HG02973 (cell line): Measurements from ENCODE around the gene HOATZ.

Experiments used
- ATAC-seq: cut with Tn5 transposase; IDR thresholded peaks from one replicate; pipeline ENCODE4 v1.9.1; 2021; ENCODE audit warnings: moderate library complexity; ENCODE audit not compliant: unreplicated experiment

HOATZ gene

GRCh38 chr11:111514216-111515031 lies at the start of gene HOATZ:
HOATZ (plus strand) TSS chr11:111514778; CDS start chr11:111514785, 7 bp downstream.
- no peak for ATAC-seq

GRCh38 chr11:111465400-111465799 lies 49.2 kb upstream of the HOATZ start:
- no peak for ATAC-seq

GRCh38 chr11:111466615-111467014 lies 48.0 kb upstream of the HOATZ start:
- no peak for ATAC-seq

GRCh38 chr11:111469200-111469599 lies 45.4 kb upstream of the HOATZ start:
- no peak for ATAC-seq

- no peak for ATAC-seq
Observed at GRCh38 chr11:111472228-111472627, 42.4 kb upstream of the HOATZ start.

- no peak for ATAC-seq
Observed at GRCh38 chr11:111474432-111474831, 40.1 kb upstream of the HOATZ start.

GRCh38 chr11:111476366-111476765 lies 38.2 kb upstream of the HOATZ start:
- ATAC-seq, result no peak

- ATAC-seq, result no peak
Observed at GRCh38 chr11:111476956-111477355, 37.6 kb upstream of the HOATZ start.

- ATAC-seq, result no peak
Observed at GRCh38 chr11:111477898-111478297, 36.7 kb upstream of the HOATZ start.

- ATAC-seq, result no peak
Observed at GRCh38 chr11:111479666-111480065, 34.9 kb upstream of the HOATZ start.

GRCh38 chr11:111483431-111483830 lies 31.1 kb upstream of the HOATZ start:
- ATAC-seq, result no peak

- ATAC-seq, result no peak
Observed at GRCh38 chr11:111490496-111490895, 24.1 kb upstream of the HOATZ start.

GRCh38 chr11:111494040-111494439 lies 20.5 kb upstream of the HOATZ start:
- ATAC-seq, result no peak

GRCh38 chr11:111499483-111499882 lies 15.1 kb upstream of the HOATZ start:
- ATAC-seq, result no peak

GRCh38 chr11:111500481-111500880 lies 14.1 kb upstream of the HOATZ start:
- ATAC-seq, result no peak

- ATAC-seq, result no peak
Observed at GRCh38 chr11:111502611-111503010, 12.0 kb upstream of the HOATZ start.

- ATAC-seq, result no peak
Observed at GRCh38 chr11:111510311-111510710, 4.3 kb upstream of the HOATZ start.

- no peak for ATAC-seq
Observed at GRCh38 chr11:111512296-111513239, 2.0 kb upstream of the HOATZ start, which contains the start of gene BTG4. BTG4 (minus strand) TSS chr11:111512386; CDS start chr11:111498776, 13,610 bp downstream.

- no peak for ATAC-seq
Observed at GRCh38 chr11:111513240-111513605, 1.4 kb upstream of the HOATZ start.

- ATAC-seq, result no peak
Observed at GRCh38 chr11:111515591-111515990, 1.0 kb downstream of the HOATZ start.

GRCh38 chr11:111518668-111519067 lies 4.1 kb downstream of the HOATZ start:
- ATAC-seq, result no peak

GRCh38 chr11:111520560-111520959 lies 6.0 kb downstream of the HOATZ start:
- no peak for ATAC-seq
